GM12892 (cell line): Measurements from ENCODE around the gene STUB1.

ENCODE experiments used
- POLR2A ChIP-seq: IDR thresholded peaks from 2 replicates; pipeline ENCODE4 v1.6.1; 2011; ENCODE audit warnings: low read depth, low read length, control low read depth
- POLR2AphosphoS5 ChIP-seq: IDR thresholded peaks from 2 replicates; pipeline ENCODE4 v1.6.1; 2011; ENCODE audit warnings: low read depth, low read length, control low read depth
- TAF1 ChIP-seq: IDR thresholded peaks from 2 replicates; pipeline ENCODE4 v1.6.1; 2011; ENCODE audit warnings: low read depth, mild to moderate bottlenecking, control low read depth, low read length, borderline replicate concordance

- TF ChIP-seq POLR2AphosphoS5, result no peak
- TF ChIP-seq TAF1, result no peak
- TF ChIP-seq POLR2A, result no peak
These were observed 36.6 kb downstream of the STUB1 start for GRCh38 chr16:716768-717325.
